CD4-positive, alpha-beta T cell treated with Interleukin-15 for 1 hour (primary cell): ENCODE measurements around the gene ITPK1.

Experiments
- DNase-seq: peaks from one replicate; pipeline ENCODE4 v3.0.0-alpha.2; 2020

Gene ITPK1

DNA sequence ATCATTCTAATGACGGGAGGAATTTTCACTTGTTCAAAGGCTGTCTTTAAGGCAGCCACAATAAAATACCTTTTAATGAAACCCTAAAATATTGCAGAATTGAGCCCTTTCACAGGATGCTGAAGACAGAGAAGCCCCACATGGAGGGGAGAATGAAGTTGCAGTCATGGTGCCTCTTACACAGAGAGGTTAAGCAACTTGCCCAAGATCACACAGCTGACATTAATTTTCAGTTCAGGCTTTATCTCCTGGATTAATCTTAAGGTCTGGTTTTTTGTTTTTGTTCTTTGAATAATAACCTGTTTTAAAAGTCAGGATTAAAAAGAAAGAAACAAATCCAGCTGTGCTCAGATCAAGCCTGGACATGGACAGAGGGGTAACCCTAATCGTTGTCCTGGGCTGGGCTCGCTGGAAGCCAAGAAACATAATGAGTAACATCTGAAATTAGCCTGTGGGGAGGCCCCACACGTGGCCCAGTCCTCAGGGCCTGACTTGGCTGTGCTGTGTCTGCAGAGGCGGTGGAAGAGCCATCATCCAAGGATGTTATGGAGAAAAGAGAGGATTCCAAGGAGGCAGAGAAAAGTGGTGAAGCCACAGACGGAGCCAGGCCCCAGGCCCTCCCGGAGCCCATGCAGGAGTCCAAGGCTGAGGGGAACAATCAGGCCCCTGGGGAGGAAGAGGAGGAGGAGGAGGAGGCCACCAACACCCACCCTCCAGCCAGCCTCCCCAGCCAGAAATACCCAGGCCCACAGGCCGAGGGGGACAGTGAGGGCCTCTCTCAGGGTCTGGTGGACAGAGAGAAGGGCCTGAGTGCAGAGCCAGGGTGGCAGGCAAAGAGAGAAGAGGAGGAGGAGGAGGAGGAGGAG lies 184.8 kb downstream of the ITPK1 start:
- DNase-seq, result no peak

DNA sequence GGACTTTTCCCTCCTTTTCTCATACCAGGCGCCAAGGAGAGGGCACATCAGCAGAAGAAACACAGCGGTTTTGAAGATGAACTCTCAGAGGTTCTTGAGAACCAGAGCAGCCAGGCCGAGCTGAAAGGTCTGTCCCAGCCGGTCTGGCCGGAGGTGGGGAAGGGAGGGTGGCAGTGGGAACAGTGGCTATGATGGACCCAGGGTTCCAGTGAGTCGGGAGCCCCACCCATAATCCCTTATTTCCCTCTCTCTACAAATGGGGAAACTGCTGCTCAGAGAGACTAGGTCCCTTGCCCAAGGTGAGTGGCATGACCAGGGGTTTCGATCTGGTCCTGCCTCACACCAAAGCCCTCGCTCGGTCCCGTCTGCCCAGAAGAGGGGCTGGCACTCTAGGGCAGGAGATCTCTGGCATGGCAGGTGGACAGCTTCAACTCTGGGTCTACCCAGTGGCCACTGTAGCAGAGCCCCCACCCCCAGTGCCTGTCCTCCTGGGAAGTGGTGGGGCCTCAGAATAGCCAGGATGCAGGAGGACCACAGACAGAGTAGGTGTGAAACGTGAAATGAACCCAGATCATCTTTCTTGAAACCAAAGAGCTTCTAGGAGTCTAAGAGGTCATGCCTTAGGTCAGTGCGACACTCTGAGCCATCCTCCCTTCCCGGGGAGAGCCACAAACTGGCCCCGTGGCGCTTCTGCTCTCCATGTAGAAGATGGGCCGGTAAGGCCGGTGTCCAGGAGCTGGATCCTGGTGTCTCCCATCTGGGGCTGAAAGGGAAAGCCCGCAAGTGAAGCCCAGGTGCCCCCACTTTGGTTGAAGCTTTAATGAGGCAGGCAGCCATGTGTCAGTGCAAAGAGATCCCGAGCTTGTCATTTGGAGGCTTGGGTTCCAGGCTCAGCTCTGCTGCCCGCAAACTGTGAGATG lies 185.8 kb downstream of the ITPK1 start:
- no peak for DNase-seq

DNA sequence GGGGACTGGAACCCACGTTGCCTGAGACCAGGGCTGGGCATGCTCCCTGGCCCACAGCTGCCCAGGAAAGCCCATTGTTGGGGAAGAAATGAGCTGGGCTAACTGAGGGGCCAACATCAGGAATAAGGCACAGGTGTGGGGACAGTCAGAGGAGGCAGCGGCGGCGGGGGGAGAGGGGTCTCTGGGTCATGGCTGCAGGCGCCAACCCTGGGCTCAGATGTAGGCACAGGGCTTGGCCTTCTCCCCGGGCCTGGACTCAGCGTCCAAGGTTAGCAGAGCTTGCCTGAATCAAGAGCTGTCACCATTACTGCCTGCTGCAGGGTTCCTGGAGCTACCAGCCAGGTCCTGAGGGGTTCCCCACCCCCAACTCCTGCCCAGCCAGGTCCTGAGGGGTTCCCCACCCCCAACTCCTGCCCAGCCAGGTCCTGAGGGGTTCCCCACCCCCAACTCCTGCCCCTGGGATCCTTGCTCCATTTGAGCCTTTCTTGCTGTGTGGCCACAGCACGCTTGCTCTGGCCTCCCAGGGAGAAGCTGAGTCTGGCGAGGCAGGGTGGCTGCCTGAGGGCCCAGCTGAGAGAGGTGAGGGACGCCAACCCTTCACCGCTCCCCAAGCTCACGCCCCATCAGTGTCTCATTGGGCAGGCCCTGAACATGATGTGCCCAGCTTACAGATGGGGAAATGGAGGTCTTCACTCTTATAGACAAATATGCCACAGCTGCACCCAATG lies 186.6 kb downstream of the ITPK1 start:
- no peak for DNase-seq

GRCh38 chr14:92928258-92928629 lies 187.5 kb downstream of the ITPK1 start:
- DNase-seq, result no peak

DNA sequence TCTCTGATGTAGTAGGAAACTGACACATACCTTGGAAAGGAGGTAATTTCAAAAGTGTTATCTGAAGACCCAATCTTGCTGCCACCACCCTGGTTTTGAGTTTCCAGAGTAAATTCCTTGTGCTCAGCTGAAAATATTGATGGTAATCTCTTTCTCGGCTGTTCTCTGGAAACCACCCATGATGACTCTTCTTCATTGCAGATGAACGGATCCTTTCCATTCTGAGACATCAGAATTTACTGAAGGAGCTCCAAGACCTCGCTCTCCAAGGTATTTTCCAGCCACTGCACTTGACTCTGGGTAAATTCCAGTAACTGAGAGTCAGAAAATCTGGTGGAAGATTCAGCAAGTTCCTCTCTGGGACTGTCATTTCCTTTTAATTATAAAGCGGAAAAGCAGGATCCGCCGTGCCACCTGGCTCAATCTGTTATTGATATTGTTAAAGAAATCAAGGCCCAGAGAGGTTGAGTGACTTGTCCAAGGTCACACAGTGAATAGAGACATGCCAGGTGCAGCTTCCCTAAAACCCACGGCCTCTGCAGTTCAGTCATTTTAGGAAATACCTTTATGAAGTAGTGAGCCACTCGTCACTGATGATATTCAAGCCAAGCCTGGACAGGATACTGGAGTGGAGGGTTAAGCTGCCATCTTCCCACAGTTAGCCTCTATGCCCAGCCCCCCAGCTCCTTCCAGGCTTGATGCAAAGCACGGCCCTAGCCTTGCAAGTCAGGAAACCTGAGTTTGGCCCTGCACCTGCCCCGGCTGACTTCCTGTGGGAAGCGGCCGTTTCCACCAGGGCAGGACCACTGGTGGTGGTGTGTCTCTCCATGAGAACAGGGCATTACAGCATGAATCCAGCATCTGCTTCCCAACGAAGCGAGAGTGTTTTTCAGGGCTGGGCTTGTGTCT lies 188.1 kb downstream of the ITPK1 start:
- DNase-seq, result no peak

- no peak for DNase-seq
These were observed 188.8 kb downstream of the ITPK1 start for GRCh38 chr14:92926931-92927330.

DNA sequence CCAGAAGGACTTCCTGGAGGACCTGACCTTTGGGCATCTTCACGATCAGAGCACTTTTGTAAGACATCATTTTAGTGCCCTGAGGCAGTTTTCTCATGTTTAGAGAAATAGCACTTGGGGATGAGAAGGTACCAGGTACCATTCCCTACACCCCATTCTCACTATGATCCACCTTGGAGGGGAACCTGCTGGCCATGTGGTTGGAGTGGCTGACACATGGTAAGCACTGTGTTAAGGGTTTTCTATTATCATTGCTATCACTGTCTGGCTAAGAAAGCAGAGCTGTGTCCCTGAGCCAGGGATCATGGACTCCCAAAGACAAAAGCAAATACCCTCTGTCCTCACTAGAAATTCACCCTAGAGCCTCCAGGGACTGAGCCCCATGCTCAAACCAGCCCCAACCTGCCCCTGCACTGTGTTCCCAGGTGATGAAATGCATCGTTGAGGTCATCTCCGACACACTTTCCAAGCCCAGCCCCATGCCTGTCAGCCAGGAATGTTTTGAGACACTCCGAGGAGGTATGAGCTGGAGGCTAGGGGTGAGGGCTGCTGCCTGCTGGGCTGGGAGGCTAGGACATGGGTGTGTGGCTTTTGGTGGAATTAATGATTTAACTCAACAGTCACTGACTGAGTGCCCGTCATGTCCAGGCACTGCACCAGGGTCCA lies 189.4 kb downstream of the ITPK1 start:
- no peak for DNase-seq

- no peak for DNase-seq
These were observed 190.3 kb downstream of the ITPK1 start for GRCh38 chr14:92925446-92925845.

DNA sequence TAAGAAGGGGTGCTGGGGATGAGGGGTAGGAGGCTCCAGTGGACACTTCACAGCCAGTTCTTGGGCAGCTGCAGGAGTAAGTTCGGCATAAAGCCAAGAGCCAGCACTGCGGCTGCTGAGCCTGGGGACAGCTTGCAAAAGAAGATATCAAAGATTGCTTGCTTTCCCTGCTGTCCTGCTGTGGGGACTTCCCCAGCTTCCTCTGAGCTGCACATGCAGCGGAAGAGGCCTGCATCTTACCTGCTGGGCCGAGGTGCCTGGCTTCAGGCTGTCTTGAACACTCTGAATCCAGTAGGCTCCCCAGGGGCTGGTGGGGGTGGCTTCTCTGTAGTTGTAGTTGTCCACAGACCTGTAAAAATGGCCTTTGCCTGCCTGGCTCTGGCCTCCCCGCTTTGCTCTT lies 191.5 kb downstream of the ITPK1 start:
- DNase-seq, result no peak

DNA sequence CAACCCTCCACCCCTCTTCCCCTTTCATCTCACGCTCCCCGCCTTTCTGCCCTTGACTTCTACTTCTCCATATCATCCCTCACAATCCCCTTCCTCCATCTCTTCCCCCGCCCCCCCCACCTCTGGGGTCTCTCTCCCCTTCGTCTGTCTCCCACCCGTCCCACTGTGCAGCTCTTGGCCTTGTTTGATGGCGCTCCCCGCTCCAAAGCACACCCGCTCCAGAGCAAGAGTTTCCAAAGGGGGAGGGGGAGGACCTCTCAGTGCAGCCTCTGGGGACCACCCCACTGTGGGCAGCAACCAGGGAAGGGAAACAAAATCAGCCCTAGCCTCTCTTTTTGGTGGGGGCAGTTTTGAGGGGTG lies 192.0 kb downstream of the ITPK1 start:
- no peak for DNase-seq

DNA sequence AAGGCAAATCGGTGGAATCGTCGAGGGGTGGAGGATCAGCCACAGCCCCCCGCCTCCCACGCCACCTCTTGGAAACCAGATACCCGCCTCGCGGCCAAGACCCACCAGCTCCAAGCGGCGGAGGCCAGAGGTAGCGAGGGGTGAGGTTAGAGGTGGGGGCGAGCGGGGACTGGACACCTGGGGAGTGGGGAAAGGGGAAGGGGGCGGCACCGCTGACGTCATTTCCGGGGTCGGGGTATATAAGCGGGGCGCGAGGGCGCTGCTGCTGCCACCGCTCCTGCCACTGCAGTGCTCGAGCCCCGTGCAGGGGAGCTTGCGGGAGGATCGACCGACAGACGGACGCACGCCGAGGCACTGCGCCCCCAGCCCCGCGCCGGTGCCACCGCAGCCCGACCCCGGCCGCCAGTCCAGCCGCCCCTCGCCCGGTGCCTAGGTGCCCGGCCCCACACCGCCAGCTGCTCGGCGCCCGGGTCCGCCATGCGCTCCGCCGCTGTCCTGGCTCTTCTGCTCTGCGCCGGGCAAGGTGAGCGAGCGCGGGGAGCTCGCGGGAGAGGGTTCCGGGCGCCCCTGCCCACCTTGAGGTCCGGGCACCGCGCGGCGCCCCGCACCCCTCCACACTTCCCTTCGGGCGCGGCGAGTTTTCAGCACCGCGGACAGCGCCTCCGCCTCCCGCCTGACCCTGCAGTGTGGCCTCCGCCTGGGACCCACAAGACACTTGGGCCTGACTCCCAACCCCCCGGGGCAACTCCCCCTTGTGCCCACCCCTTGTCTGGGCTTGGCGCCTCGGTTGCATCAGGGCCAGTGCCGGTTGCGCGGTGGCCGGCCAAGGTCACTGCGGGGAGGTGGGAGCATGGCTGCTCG lies 192.6 kb downstream of the ITPK1 start, which contains the start of gene CHGA:
Gene CHGA, plus strand, starts transcription at position 268 of the 861 bp plus-strand sequence. Its CDS starts 210 bp downstream, at position 478.
- peak; percentile 25 for DNase-seq

DNA sequence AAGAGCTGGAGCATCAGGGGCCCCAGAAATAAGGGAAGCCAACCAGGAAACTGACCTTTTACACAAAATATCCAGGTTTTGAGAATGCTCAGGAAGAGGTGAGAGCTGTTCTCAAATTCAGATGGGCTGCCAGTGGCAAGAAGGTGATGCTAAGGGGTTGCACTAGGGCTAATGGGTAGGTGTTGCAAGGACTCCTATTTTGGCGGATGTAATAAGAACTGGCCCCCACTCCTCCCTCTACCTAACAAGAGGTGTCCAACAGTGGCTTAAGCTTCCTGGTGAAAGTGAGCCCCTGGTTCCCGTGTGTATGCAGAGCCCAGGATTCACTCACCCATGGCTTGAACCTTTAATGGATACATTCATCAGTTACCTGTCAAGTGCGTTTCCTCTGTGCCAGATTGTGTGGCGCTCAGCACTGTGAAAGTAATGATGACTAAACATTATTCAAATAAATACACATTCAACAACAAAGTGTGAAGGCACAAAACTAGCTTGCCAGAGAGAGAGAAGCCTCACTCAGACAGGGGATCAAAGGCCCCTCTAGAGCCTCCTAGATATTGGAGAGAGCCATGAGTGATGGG lies 193.5 kb downstream of the ITPK1 start:
- no peak for DNase-seq

DNA sequence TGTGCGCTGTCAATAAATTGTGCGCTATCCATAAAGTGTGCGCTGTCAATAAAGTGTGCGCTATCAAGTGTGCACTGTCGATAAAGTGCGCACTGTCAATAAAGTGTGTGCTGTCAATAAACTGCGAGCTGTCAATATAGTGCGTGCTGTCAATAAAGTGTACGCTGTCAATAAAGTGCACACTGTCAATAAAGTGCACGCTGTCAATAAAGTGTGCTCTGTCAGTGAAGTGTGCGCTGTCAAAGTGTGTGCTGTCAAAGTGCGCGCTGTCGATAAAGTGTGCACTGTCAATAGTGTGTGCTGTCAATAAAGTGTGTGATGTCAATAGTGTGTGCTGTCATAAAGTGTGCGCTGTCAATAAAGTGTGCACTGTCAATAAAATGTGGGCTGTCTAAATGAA lies 195.7 kb downstream of the ITPK1 start:
- no peak for DNase-seq

GRCh38 chr14:92917956-92918355 lies 197.8 kb downstream of the ITPK1 start:
- peak; percentile 6 for DNase-seq

DNA sequence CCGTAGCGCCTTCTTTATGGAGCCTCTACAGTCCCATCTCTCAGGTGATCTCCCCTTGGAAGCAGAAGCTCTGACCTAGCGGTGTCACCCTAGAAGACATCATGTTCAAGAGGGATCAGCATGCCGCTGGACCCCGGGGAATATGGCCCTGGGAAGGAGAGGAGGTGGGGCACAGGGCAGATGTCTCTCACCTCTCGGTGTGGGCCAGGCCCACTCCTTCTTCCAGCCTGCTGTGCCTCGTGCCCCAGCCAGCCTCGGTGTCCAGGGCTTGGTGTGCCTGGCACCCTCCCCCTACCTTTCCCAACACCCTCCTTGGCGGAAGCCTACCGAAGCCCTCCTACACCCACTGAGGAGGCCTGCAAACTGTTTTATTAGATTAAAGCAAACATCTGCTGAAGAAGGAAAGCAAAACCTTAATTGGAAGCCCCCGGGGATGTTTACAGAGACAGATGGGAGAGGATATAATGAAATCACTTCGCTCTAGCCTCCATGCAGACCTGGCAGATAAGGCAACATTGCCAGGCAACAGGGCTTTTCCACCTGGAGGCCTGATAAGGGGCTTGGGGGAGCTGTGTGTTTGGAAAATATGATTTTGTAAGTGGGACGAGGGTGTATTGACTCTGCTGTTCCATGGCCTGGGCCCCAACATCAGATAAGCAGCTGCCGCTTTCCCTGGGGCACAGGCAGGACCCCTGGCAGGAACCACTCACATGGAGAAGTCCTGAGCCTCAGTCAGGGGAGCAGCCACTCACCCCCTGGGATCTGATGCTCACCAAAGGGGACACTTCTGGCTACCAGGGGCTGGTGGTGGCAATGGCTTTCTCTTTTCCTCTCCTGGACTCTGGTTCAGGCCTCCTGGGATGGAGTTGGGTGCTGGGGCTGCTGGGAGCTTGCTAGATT lies 198.4 kb downstream of the ITPK1 start:
- DNase-seq, result peak; percentile 12

- DNase-seq, result no peak
These were observed 199.5 kb downstream of the ITPK1 start for GRCh38 chr14:92916201-92916600.

GRCh38 chr14:92914087-92914656 lies 201.6 kb downstream of the ITPK1 start:
- DNase-seq, result no peak

DNA sequence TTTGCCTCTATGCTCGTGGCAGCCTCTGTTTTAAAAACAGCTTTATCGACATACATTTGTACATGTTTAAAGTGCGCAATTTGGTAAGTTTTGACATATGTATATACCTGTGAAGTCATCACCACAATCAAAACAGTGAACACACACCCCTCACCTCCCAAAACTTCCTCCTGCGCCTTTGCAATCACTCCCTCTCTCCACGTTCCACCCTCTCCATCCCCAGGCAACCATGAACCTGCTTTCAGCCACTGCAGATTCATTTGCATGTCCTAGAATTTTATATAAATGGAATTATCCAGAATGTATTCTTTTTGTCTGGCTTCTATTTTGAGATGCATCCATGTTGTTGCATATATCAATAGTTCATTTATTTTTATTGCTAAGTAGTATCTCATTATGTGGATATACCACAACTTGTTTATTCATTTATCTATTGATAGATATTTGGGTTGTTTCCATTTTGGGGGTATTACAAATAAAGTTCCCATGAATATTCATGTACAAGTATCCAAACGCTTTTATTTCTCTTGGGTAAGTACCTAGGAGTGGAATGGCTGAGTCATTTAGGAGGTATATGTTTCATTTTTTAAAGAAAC lies 208.3 kb downstream of the ITPK1 start:
- DNase-seq, result no peak
